ENCODE measurements around the gene MAPK8IP1. TPM values are rescaled to one million over a fixed set of nuclear protein-coding genes. Genes with fewer than 3 reads are reported as not detected.

Gene MAPK8IP1
- total and polyA plus RNA-seq, 12 donors = 14.5 to 73.7 (median 33.3) TPM

GRCh38 chr11:45844822-45845578 lies 40.5 kb upstream of the MAPK8IP1 start:
- Histone ChIP-seq H3K27me3 (no peaks in the 10 kb centered on the region), H3K27ac (no peak overlapping the region), H3K4me1 (replicated peaks in 1 of 2) (peaks cover 4 to 35% of the 10 kb centered on the region in 2 donors), H3K36me3 (replicated peaks in 1 of 2) (no peaks in the 10 kb centered on the region), H3K9me3 (replicated peaks in 1 of 3) (no peaks in the 10 kb centered on the region), H3K4me3 (no peak overlapping the region)
- 65 to 81% (median 69%) methylated on average over 3 of the region's 3 CpGs for WGBS, 4 donors
- DNase-seq = peak in 1 of 7 donors; percentile 27
- intact Hi-C loops (cut with DNase I) = no loop called here
- TF ChIP-seq POLR2A (IDR thresholded peaks at IDR 0.05) (no peak), CTCF (IDR thresholded peaks at IDR 0.05) (no peak)

- peak overlapping the region; percentile 61 to 99 (median 98) for H3K27ac ChIP-seq
- 81 to 88% (median 84%) methylated on average over 4 of the region's 4 CpGs for WGBS, 4 donors
- no peak for TF ChIP-seq CTCF (IDR thresholded peaks at IDR 0.05)
- TF ChIP-seq POLR2A (IDR thresholded peaks at IDR 0.05) = no peak
- H3K4me3 ChIP-seq = no peak overlapping the region
- no peaks in the 10 kb centered on the region for H3K9me3 ChIP-seq (replicated peaks in 1 of 3)
- DNase-seq = peak in 2 of 7 donors; percentile 10 to 56
- no peaks in the 10 kb centered on the region for H3K27me3 ChIP-seq
- H3K4me1 ChIP-seq (replicated peaks in 1 of 2) = peaks cover 7 to 47% of the 10 kb centered on the region in 2 donors
- intact Hi-C loops (cut with DNase I) = no loop called here
- H3K36me3 ChIP-seq (replicated peaks in 1 of 2) = no peaks in the 10 kb centered on the region
Measured at GRCh38 chr11:45846174-45846675, 39.2 kb upstream of the MAPK8IP1 start.

DNA sequence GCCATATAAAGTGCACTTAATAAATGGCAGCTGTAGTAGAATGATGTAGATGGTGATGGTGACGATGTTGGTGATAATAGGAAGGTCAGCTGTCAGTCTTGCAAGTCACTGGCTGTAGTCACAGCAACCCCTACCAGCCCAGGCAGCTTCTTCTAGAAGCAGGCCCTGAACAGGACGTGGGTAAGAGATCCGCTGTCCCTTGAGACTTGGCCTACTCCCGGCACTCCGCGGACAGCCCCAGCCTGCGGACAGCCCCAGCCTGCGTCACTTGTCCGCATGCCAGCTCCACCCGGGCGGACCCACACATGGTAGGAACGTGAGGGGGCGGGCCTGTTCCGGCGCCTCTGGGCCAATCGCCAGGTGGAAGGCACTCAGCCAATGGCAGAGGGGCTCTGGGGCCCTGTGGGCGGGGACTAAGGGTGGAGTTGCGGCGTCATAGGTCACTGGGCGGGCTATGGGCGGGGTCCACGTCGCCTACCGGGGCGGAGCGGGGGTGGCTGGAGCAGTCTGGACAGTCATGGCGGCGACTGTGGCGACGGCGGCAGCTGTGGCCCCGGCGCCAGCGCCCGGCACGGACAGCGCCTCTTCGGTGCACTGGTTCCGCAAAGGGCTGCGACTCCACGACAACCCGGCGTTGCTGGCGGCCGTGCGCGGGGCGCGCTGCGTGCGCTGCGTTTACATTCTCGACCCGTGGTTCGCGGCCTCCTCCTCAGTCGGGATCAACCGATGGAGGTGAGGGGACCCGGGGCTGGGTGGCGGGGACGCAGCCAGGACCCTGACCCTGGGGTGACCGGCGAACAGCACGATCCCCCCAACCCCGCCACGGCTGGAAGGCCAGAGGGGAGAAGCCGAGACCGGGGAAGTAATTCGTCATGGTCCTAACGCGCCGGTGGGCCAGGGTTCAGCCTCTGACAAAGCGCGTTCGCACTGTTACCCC lies 38.2 kb upstream of the MAPK8IP1 start, which contains the start of gene CRY2:
Gene CRY2, plus strand, starts transcription at position 502 of the 937 bp plus-strand sequence. Its CDS starts 16 bp downstream, at position 518.
- DNase-seq = peak; percentile 99 to 100 (median 100)
- intact Hi-C loops (cut with DNase I) = no loop called here
- Histone ChIP-seq H3K36me3 (replicated peaks in 1 of 2) (no peaks in the 10 kb centered on the region), H3K27me3 (no peaks in the 10 kb centered on the region), H3K4me3 (peak within 1 kb of the TSS; percentile 54 to 86 (median 77)), H3K9me3 (replicated peaks in 1 of 3) (no peaks in the 10 kb centered on the region), H3K27ac (peak within 1 kb of the TSS; percentile 80 to 99 (median 98)), H3K4me1 (replicated peaks in 1 of 2) (peaks cover 16 to 57% of the 10 kb centered on the region in 2 donors)
- WGBS, 4 donors = 0 to 1% (median 0%) methylated on average over 2 to 75 of the region's 75 CpGs
- TF ChIP-seq POLR2A (IDR thresholded peaks at IDR 0.05) (peak; percentile 98 to 99), CTCF (IDR thresholded peaks at IDR 0.05) (peak in 2 of 6 experiments; percentile 10 to 24)

DNA sequence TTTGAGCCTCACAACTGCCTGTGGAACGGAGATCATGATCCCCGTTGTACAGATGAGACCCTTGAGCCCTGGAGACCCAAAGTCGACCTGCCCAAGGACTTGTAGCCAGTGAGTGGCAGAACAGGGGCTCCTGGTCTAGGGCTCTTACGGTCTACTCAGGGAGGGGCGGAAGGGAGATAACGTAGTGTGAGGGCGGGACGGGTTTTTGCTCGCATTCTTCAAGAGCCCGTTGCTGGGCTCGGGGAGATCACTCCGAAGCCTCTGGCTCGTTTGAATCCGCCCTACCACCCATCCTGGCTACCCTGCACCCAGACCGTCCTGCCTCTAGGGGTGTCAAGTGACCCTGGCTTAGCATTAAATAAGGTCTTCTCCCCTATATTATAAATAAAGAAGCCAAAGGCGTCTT lies 37.5 kb upstream of the MAPK8IP1 start:
- WGBS, 4 donors = 1 to 5% (median 1%) methylated on average over 6 to 16 of the region's 16 CpGs
- no peaks in the 10 kb centered on the region for H3K9me3 ChIP-seq (replicated peaks in 1 of 3)
- intact Hi-C loops (cut with DNase I) = no loop called here
- peak overlapping the region; percentile 54 to 86 (median 77) for H3K4me3 ChIP-seq
- peak; percentile 55 to 86 (median 72) for DNase-seq
- H3K4me1 ChIP-seq (replicated peaks in 1 of 2) = peaks cover 22 to 62% of the 10 kb centered on the region in 2 donors
- H3K36me3 ChIP-seq (replicated peaks in 1 of 2) = no peaks in the 10 kb centered on the region
- peak overlapping the region; percentile 80 to 99 (median 98) for H3K27ac ChIP-seq
- H3K27me3 ChIP-seq = no peaks in the 10 kb centered on the region
- TF ChIP-seq CTCF (IDR thresholded peaks at IDR 0.05) (peak in 1 of 6 experiments; percentile 16), POLR2A (IDR thresholded peaks at IDR 0.05) (no peak)

Measured in adrenal gland (tissue), 12 donors.